GM19438 (cell line): Measurements from ENCODE around the gene DPEP1.
"Not testable (repeated sequence)": the region's sequence is repeated elsewhere in the genome, so short reads cannot be mapped to it uniquely, and the experiment has no call there.

Source experiments
- ATAC-seq: cut with Tn5 transposase; IDR thresholded peaks from one replicate; pipeline ENCODE4 v1.9.1; 2021; ENCODE audit warnings: low read depth; ENCODE audit not compliant: unreplicated experiment

The DPEP1 gene

GRCh38 chr16:89576153-89577054 is 37.0 kb upstream of the DPEP1 start:
- no peak for ATAC-seq

DNA sequence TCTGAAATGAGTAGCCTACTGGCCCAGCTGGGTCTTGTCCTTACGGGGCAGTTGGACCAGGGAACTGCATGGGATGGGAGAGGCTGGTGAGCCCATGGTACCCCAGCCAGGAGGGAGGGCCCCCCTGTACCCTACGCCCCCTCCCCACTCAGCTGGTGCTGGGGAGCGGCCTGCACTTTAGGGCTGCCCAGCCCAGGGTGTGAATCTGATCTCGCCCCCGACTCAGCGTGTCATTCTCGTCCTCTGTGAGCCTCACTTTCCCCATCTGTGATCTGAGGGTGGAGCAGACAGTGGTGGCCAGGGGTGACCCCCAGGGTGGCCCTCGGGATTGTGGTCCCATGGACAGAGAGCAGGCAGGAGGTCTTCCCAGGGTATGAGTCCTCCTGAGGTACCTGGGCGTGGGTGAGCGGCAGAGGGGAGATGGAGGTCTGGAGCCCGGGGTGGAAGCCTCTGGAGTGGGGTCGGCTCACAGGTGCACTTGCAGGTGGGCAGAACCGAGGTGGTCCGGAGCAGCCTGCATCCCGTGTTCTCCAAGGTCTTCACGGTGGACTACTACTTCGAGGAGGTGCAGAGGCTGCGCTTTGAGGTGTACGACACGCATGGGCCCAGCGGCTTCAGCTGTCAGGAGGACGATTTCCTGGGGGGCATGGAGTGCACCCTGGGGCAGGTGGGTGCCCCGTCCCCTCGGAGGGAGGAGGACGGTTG is 36.2 kb upstream of the DPEP1 start:
- ATAC-seq, result no peak

DNA sequence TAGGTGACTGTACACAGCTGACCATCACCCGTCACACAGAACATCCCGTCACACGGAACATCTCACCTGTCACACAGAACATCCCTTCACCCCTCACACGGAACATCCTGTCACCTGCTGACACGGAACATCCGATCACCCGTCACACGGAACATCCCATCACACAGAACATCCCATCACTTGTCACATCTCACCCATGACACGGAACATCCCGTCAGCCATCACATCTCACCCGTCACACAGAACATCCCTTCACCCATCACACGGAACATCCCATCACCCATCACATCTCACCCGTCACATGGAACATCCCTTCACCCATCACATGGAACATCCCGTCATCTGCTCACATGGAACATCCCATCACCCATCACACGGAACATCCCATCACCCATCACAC is 34.1 kb upstream of the DPEP1 start:
- no peak for ATAC-seq

- ATAC-seq, result no peak
Measured at GRCh38 chr16:89581045-89581695, 32.3 kb upstream of the DPEP1 start.

- ATAC-seq, result no peak
Measured at GRCh38 chr16:89581861-89582563, 31.4 kb upstream of the DPEP1 start.

DNA sequence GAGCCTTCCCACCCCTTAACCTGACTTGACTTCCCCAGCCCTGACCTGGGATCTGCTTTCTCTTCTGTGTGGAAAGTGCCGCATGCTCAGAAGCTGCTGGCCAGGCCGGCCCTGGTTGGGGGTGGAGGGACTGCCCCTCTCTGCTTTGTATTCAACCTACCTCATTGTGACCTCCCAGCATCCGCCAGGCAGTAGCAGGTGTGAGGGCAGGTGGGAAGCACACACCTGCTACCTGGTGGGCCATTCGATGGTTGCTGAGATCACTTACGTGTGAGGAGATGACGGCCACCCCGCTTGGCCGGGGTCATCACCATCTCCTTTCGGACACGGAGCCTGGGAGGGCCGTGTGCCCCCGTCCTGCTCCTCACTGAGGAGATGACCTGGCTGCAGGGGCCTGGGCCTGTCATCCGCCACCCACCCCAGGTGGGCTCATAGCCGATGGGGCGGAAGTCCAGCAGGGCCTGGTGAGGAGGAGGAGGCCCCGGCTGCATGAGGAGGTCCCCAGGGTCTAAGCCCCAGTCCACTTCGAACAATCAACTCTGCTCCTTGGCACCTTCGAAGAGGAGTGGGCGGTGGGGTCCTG is 30.7 kb upstream of the DPEP1 start:
- no peak for ATAC-seq

- no peak for ATAC-seq
Measured at GRCh38 chr16:89583197-89583894, 30.1 kb upstream of the DPEP1 start.

- no peak for ATAC-seq
Measured at GRCh38 chr16:89583895-89584644, 29.4 kb upstream of the DPEP1 start.

- no peak for ATAC-seq
Measured at GRCh38 chr16:89584768-89585549, 28.5 kb upstream of the DPEP1 start.

GRCh38 chr16:89586218-89586617 is 27.2 kb upstream of the DPEP1 start:
- ATAC-seq, result no peak

GRCh38 chr16:89586853-89587252 is 26.6 kb upstream of the DPEP1 start:
- no peak for ATAC-seq

GRCh38 chr16:89587676-89588075 is 25.8 kb upstream of the DPEP1 start:
- not testable (repeated sequence) for ATAC-seq

GRCh38 chr16:89588413-89589109 is 24.9 kb upstream of the DPEP1 start:
- ATAC-seq, result no peak

DNA sequence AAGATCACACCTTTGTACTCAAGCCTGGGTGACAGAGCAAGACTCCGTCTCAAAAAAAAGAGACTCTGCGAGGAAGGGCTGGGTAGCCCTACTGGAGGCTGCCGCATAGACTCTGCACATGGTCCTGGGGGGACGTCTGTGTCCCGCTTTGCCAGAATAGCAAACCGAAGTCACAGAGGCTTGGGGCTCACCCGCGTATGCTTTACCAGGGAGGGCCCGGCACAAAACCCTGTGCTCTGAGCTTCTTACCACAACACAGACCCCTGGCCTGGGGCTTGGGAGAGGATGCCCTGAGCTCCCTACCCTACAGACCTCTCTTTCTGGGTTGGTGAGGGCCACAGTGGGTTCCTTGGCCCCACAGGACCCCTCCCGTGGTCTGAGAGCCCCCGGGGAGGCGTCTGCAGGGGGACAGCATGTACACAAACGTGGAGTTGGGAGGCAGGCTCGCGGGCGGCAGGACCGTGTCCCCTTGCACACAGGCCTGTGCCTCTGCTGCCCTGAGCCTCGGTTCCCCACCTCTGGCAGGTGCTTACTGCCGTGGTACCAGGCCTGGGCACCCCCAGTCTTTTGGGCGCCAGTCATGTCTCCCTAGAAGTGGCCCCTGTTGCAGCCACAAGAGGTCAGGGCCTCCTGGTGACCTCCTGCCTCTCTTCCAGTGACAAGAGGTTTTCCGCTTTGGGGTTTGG is 24.1 kb upstream of the DPEP1 start:
- ATAC-seq, result no peak

GRCh38 chr16:89593841-89594240 is 19.6 kb upstream of the DPEP1 start:
- no peak for ATAC-seq

DNA sequence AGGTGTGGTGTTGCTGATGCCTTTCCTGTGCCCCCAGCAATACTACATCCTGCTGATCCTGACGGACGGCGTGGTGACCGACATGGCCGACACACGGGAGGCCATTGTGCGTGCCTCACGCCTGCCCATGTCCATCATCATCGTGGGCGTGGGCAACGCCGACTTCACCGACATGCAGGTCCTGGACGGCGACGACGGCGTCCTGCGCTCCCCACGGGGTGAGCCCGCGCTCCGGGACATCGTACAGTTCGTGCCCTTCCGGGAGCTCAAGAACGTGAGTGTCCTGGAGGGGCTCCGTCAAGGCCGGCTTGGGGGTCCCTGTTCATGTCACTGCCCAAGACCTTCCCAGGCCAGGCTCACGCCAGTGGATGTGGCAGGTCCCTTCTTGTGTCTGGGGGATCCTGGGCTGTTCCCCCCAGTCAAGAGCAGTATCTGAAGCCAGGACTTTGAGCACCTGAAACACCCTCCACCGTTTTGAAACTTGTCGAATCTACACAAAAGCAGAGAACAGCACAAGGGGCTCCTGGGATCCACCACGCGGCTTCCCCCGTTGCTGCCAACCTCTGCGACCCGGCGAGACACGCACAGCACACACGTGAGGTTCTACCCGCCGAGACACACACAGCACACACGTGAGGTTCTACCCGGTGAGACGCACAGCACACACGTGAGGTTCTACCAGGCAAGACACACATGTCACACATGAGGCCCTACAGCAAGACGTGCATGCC is 17.9 kb upstream of the DPEP1 start:
- no peak for ATAC-seq
